C4-2B (cell line): Measurements from ENCODE around the gene TMEM229B.
A peak's percentile ranks its signal among the peaks of the same experiment; 100 is the strongest.
"Not testable (repeated sequence)": the region's sequence is repeated elsewhere in the genome, so short reads cannot be mapped to it uniquely, and the experiment has no call there.

Source experiments
- H3K27ac ChIP-seq: fragments of 450-650 bp; 2 replicates; pipeline ENCODE4 v1.5.1; 2017
- ZFX ChIP-seq: fragments of 450-650 bp; IDR thresholded peaks from 2 replicates; pipeline ENCODE4 v1.6.1; 2017
- TF ChIP-seq, protein P1 (sequence below): fragments of 450-650 bp; conservative IDR thresholded peaks from 2 replicates; pipeline ENCODE4 v1.5.1; 2017; ENCODE audit warnings: mild to moderate bottlenecking

Gene TMEM229B

DNA sequence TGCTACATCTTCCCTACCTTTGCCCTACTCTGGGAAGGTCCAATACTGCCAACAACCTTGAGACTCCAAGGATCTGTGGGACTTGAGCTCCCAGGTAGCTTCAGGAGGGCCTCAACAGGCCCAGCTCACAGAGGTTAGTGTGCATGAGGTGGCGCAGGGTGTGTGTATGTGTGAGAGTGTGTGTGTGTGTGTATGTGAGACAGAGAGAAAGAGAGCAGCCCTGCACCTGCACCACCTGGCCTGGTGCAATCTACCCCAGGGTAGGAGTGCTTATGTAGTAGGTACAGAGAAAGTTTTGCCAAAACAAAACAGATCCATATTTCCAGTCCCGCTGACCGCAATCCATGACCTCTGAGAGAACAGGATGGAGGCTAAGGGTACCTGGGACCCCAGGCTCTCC lies 24.6 kb downstream of the TMEM229B start:
- TF ChIP-seq, protein P1, sequence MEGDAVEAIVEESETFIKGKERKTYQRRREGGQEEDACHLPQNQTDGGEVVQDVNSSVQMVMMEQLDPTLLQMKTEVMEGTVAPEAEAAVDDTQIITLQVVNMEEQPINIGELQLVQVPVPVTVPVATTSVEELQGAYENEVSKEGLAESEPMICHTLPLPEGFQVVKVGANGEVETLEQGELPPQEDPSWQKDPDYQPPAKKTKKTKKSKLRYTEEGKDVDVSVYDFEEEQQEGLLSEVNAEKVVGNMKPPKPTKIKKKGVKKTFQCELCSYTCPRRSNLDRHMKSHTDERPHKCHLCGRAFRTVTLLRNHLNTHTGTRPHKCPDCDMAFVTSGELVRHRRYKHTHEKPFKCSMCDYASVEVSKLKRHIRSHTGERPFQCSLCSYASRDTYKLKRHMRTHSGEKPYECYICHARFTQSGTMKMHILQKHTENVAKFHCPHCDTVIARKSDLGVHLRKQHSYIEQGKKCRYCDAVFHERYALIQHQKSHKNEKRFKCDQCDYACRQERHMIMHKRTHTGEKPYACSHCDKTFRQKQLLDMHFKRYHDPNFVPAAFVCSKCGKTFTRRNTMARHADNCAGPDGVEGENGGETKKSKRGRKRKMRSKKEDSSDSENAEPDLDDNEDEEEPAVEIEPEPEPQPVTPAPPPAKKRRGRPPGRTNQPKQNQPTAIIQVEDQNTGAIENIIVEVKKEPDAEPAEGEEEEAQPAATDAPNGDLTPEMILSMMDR = no peak
- TF ChIP-seq ZFX = no peak

GRCh38 chr14:67461996-67462395 lies 26.5 kb downstream of the TMEM229B start:
- no peak for TF ChIP-seq ZFX
- TF ChIP-seq, protein P1 = no peak
- H3K27ac ChIP-seq = no peak overlapping the region

More for the DNA sequence above, 24.6 kb downstream of the TMEM229B start:
- H3K27ac ChIP-seq = no peak overlapping the region

DNA sequence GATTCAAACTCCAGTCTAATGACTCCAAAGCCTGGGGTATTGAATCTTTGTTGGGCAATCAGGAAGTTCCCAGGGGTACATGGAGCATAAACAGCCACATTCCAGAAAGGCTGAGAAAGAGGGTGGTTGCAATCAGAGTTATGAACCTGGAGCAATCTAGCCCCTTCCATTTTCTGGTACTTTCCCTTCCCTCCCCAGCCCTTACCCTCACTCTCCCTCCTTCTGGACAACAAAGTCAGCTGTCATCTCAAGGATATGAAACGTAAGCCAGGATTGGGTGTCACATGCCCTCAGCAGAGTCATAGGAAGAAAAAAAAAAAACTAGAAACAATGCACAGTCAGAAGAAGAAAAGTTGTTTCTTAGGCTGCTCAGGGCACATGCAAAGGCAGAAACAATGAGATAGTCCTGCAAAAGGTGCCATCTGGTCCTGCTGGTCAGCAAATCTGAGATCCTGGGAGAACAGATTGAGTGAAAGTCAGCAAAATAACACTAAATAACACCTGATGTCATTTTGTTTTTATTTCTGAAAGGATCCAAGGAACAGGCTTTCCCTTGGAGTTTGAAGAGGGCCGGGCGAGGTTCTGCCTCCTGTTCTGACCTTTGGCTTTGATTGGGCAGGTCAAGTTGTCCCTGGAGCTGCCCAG lies 27.1 kb downstream of the TMEM229B start:
- no peak overlapping the region for H3K27ac ChIP-seq
- TF ChIP-seq, protein P1 = no peak
- no peak for TF ChIP-seq ZFX

DNA sequence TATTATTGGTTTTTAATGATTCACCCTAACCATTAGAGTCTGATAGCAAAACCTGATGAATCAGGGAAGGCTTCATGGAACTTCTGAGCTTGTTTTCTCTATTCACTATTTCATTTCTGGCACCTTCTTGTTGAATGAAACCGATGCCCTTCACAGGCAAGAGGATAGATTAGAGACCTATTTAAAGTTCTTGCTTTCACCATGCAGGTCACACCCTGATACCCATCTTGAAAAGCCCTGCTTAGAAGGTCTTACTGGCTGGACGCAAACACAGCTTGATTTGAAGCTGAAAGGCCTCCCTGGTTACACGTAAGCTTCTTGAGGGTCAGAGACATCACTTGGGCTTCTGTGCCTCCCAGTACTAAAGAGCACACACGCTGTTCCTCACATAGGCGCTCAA lies 29.2 kb downstream of the TMEM229B start:
- no peak for TF ChIP-seq ZFX
- TF ChIP-seq, protein P1 = no peak

GRCh38 chr14:67457782-67458181 lies 30.7 kb downstream of the TMEM229B start:
- TF ChIP-seq, protein P1 = no peak
- TF ChIP-seq ZFX = no peak
- H3K27ac ChIP-seq = peak overlapping the region; percentile 4; the same call in 1 of the 2 replicates

More for the DNA sequence above, 29.2 kb downstream of the TMEM229B start:
- H3K27ac ChIP-seq = no peak overlapping the region

DNA sequence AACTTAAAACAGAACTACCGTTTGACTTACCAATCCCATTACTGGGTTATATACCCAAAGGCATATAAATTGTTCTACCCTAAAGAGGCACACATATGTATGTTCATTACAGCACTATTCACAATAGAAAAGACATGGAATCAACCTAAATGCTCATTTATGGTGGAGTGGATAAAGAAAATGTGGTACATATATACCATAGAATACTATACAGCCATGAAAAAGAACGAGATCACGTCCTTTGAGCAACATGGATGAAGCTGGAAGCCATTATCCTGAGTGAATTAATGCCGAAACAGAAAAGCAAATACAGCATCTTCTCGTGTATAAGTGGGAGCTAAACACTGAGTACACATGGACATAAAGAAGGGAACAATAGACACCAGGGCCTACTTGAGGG lies 31.8 kb downstream of the TMEM229B start:
- TF ChIP-seq, protein P1 = no peak
- TF ChIP-seq ZFX = no peak
- H3K27ac ChIP-seq = no peak overlapping the region

- TF ChIP-seq, protein P1 = no peak
- no peak for TF ChIP-seq ZFX
- H3K27ac ChIP-seq = no peak overlapping the region
These were observed 34.8 kb downstream of the TMEM229B start for GRCh38 chr14:67453575-67454300.

GRCh38 chr14:67451667-67452066 lies 36.9 kb downstream of the TMEM229B start:
- not testable (repeated sequence) for H3K27ac ChIP-seq
